ENCODE data around the gene CARD9. TPM values are rescaled to one million over a fixed set of nuclear protein-coding genes. Genes with fewer than 3 reads are reported as not detected.

CARD9 gene
- total RNA-seq, 1 donor from 2014 or later = 1.2 TPM

GRCh38 chr9:136361754-136362449 lies 11.6 kb downstream of the CARD9 start:
- no peaks in the 10 kb centered on the region for H3K9me3 ChIP-seq (replicated peaks)
- H3K4me1 ChIP-seq = peaks cover 43% of the 10 kb centered on the region
- intact Hi-C loops (cut with micrococcal nuclease) = no loop called here
- no peak for DNase-seq
- H3K4me3 ChIP-seq = peak overlapping the region; percentile 81
- H3K36me3 ChIP-seq = peaks cover 8% of the 10 kb centered on the region
- H3K27ac ChIP-seq (replicated peaks) = peak overlapping the region; percentile 99
- H3K27me3 ChIP-seq (ENCODE audit: low read depth) = no peaks in the 10 kb centered on the region
- peak; percentile 15 for TF ChIP-seq CTCF (IDR thresholded peaks at IDR 0.05; ENCODE audit: borderline replicate concordance)

- TF ChIP-seq CTCF (IDR thresholded peaks at IDR 0.05; ENCODE audit: borderline replicate concordance) = no peak
- no peaks in the 10 kb centered on the region for H3K9me3 ChIP-seq (replicated peaks)
- DNase-seq = no peak
- peak overlapping the region; percentile 81 for H3K4me3 ChIP-seq
- no peaks in the 10 kb centered on the region for H3K27me3 ChIP-seq (ENCODE audit: low read depth)
- peak overlapping the region; percentile 99 for H3K27ac ChIP-seq (replicated peaks)
- peaks cover 15% of the 10 kb centered on the region for H3K36me3 ChIP-seq
- peaks cover 50% of the 10 kb centered on the region for H3K4me1 ChIP-seq
- intact Hi-C loops (cut with micrococcal nuclease) = no loop called here
Observed at GRCh38 chr9:136361047-136361753, 12.3 kb downstream of the CARD9 start.

GRCh38 chr9:136359774-136360718 lies 13.4 kb downstream of the CARD9 start:
- TF ChIP-seq CTCF (IDR thresholded peaks at IDR 0.05; ENCODE audit: borderline replicate concordance) = no peak
- no peaks in the 10 kb centered on the region for H3K9me3 ChIP-seq (replicated peaks)
- no peaks in the 10 kb centered on the region for H3K27me3 ChIP-seq (ENCODE audit: low read depth)
- no peak overlapping the region for H3K4me3 ChIP-seq
- H3K27ac ChIP-seq (replicated peaks) = peak overlapping the region; percentile 99
- H3K4me1 ChIP-seq = peaks cover 59% of the 10 kb centered on the region
- intact Hi-C loops (cut with micrococcal nuclease) = no loop called here
- no peak for DNase-seq
- H3K36me3 ChIP-seq = peaks cover 22% of the 10 kb centered on the region

GRCh38 chr9:136358888-136359287 lies 14.6 kb downstream of the CARD9 start:
- DNase-seq = no peak
- intact Hi-C loops (cut with micrococcal nuclease) = no loop called here
- H3K27ac ChIP-seq (replicated peaks) = peak overlapping the region; percentile 99
- no peaks in the 10 kb centered on the region for H3K27me3 ChIP-seq (ENCODE audit: low read depth)
- H3K9me3 ChIP-seq (replicated peaks) = no peaks in the 10 kb centered on the region
- H3K36me3 ChIP-seq = peaks cover 22% of the 10 kb centered on the region
- no peak overlapping the region for H3K4me3 ChIP-seq
- TF ChIP-seq CTCF (IDR thresholded peaks at IDR 0.05; ENCODE audit: borderline replicate concordance) = no peak
- H3K4me1 ChIP-seq = peaks cover 64% of the 10 kb centered on the region

GRCh38 chr9:136358016-136358415 lies 15.5 kb downstream of the CARD9 start:
- intact Hi-C loops (cut with micrococcal nuclease) = no loop called here
- no peak for DNase-seq
- H3K4me3 ChIP-seq = no peak overlapping the region
- peaks cover 22% of the 10 kb centered on the region for H3K36me3 ChIP-seq
- peak overlapping the region; percentile 99 for H3K27ac ChIP-seq (replicated peaks)
- H3K27me3 ChIP-seq (ENCODE audit: low read depth) = no peaks in the 10 kb centered on the region
- no peaks in the 10 kb centered on the region for H3K9me3 ChIP-seq (replicated peaks)
- peaks cover 70% of the 10 kb centered on the region for H3K4me1 ChIP-seq
- no peak for TF ChIP-seq CTCF (IDR thresholded peaks at IDR 0.05; ENCODE audit: borderline replicate concordance)

Data from left ventricle myocardium inferior (tissue), 1 donor.